Measurements from ENCODE around the gene NPTXR.

DNA sequence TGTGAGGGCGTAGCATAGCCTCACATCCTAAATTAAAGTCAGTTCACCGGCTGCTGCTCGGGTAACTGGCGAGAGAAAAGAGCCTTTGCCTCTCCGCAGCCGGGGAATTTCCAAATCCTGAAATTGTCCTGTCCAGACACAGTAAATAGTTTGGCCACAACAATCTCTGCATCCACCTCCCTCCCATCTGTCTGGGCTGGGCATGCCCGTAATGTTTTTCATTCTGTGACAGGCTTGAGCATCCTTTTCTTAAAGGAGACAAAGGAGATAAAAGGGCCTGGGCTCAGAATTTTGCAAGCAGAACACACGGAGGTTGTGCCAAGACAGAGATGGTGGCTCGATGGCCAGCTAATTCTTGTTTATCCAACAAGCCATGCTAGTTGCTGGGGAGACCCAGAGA, 47.4 kb upstream of the NPTXR start:
- TF ChIP-seq, protein P1, sequence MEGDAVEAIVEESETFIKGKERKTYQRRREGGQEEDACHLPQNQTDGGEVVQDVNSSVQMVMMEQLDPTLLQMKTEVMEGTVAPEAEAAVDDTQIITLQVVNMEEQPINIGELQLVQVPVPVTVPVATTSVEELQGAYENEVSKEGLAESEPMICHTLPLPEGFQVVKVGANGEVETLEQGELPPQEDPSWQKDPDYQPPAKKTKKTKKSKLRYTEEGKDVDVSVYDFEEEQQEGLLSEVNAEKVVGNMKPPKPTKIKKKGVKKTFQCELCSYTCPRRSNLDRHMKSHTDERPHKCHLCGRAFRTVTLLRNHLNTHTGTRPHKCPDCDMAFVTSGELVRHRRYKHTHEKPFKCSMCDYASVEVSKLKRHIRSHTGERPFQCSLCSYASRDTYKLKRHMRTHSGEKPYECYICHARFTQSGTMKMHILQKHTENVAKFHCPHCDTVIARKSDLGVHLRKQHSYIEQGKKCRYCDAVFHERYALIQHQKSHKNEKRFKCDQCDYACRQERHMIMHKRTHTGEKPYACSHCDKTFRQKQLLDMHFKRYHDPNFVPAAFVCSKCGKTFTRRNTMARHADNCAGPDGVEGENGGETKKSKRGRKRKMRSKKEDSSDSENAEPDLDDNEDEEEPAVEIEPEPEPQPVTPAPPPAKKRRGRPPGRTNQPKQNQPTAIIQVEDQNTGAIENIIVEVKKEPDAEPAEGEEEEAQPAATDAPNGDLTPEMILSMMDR (IDR thresholded peaks at IDR 0.05; ENCODE audit: low read length), result no peak
- TF ChIP-seq EZH2 (optimal IDR thresholded peaks at IDR 0.05; ENCODE audit: low read depth, low read length) (no peak), EZH2phosphoT487 (IDR thresholded peaks at IDR 0.05; ENCODE audit: low read length) (no peak)
